Endodermal cell (in vitro differentiated cells): ENCODE data around the gene COA6. TPM values are rescaled to one million over a fixed set of nuclear protein-coding genes. Genes with fewer than 3 reads are reported as not detected.

Source experiments
- DNase-seq: peaks from one replicate; pipeline ENCODE4 v3.0.0-alpha.2; 2017
- H3K27ac ChIP-seq: 2 replicates; pipeline ENCODE4 v1.5.1; 2013; ENCODE audit warnings: mild to moderate bottlenecking, low read depth, low read length, moderate library complexity
- H3K27me3 ChIP-seq: 2 replicates; pipeline ENCODE4 v1.6.1; 2013; ENCODE audit warnings: mild to moderate bottlenecking, low read length, moderate library complexity; ENCODE audit not compliant: insufficient read depth, control insufficient read depth, poor library complexity, severe bottlenecking
- H3K36me3 ChIP-seq: 2 replicates; pipeline ENCODE4 v1.7.0; 2013; ENCODE audit warnings: mild to moderate bottlenecking, low read length, moderate library complexity; ENCODE audit not compliant: control insufficient read depth, insufficient read depth
- H3K4me1 ChIP-seq: one replicate; pipeline ENCODE4 v1.7.0; 2013; ENCODE audit warnings: low read length; ENCODE audit not compliant: control insufficient read depth, insufficient read depth
- H3K4me3 ChIP-seq: 2 replicates; pipeline ENCODE4 v1.5.1; 2013; ENCODE audit warnings: mild to moderate bottlenecking, low read length, moderate library complexity
- H3K9ac ChIP-seq: 2 replicates; pipeline ENCODE4 v1.6.1; 2013; ENCODE audit warnings: mild to moderate bottlenecking, low read length, moderate library complexity; ENCODE audit not compliant: poor library complexity, severe bottlenecking; ENCODE audit errors: extremely low read depth
- H3K9me3 ChIP-seq: 2 replicates; pipeline ENCODE4 v1.6.1; 2013; ENCODE audit warnings: mild to moderate bottlenecking, low read length, moderate library complexity; ENCODE audit not compliant: control insufficient read depth
- H3K27ac Mint-ChIP-seq: 2 replicates; pipeline ENCODE4 v1.8.0; 2020; ENCODE audit warnings: mixed read lengths
- H3K27me3 Mint-ChIP-seq: 2 replicates; pipeline ENCODE4 v1.8.0; 2021; ENCODE audit warnings: mild to moderate bottlenecking, mixed read lengths; ENCODE audit not compliant: insufficient read depth
- H3K36me3 Mint-ChIP-seq: 2 replicates; pipeline ENCODE4 v1.8.0; 2020; ENCODE audit warnings: low read depth, mixed read lengths
- H3K4me1 Mint-ChIP-seq: 2 replicates; pipeline ENCODE4 v1.8.0; 2020; ENCODE audit warnings: mixed read lengths
- H3K4me3 Mint-ChIP-seq: 2 replicates; pipeline ENCODE4 v1.8.0; 2020; ENCODE audit warnings: mild to moderate bottlenecking, moderate library complexity, mixed read lengths
- H3K9me3 Mint-ChIP-seq: 2 replicates; pipeline ENCODE4 v1.8.0; 2020; ENCODE audit warnings: mild to moderate bottlenecking, mixed read lengths
- CTCF ChIP-seq: fragments of 200-600 bp; sonication (generic); conservative IDR thresholded peaks from 2 replicates; pipeline ENCODE4 v1.5.0; 2021; ENCODE audit warnings: antibody characterized with exemption, mild to moderate bottlenecking
- WGBS, 2 experiments: methylation state at CpG; one replicate each; pipeline versions ENCODE4 v1.1.5 to v1.1.7; 2013; ENCODE audit warnings: missing lambda C conversion rate in 2 of 2, mixed read lengths in 1 of 2; ENCODE audit not compliant: insufficient coverage in 1 of 2, insufficient read length in 1 of 2; 5-methylcytosine and 5-hydroxymethylcytosine counted together
- total RNA-seq, 2 donors: library from RNA; stranded (reverse); fragmentation: NEBNext Ultra II Directional in 1 of 2; extraction: Animal tissue kit (Norgen Biotek cat#: 25700) in 1 of 2; gene quantifications; 2 replicates in 1 of 2; 3 replicates in 1 of 2; pipeline ENCODE4 v1.2.1, GENCODE V29; 2021

The COA6 gene
- total RNA-seq, 2 donors from 2014 or later = 33.9 to 37.4 TPM

GRCh38 chr1:234401658-234402057 is 28.4 kb downstream of the COA6 start:
- no peak for DNase-seq
- Mint-ChIP-seq H3K4me3 (no peak overlapping the region), H3K36me3 (peaks cover 23% of the 10 kb centered on the region), H3K27ac (no peak overlapping the region), H3K4me1 (no peaks in the 10 kb centered on the region), H3K9me3 (peaks cover 4% of the 10 kb centered on the region), H3K27me3 (no peaks in the 10 kb centered on the region)
- Histone ChIP-seq H3K4me3 (no peak overlapping the region), H3K9me3 (no peaks in the 10 kb centered on the region), H3K36me3 (peaks cover 15% of the 10 kb centered on the region), H3K27ac (no peak overlapping the region), H3K9ac (no peak overlapping the region), H3K27me3 (no peaks in the 10 kb centered on the region), H3K4me1 (no peaks in the 10 kb centered on the region)
- TF ChIP-seq CTCF = no peak
- 96 to 97% methylated on average over 3 of the region's 3 CpGs for WGBS, 2 experiments

GRCh38 chr1:234402939-234403338 is 29.7 kb downstream of the COA6 start:
- no peak for DNase-seq
- WGBS, 2 experiments = 86 to 94% methylated on average over 3 of the region's 3 CpGs
- Mint-ChIP-seq H3K27me3 (no peaks in the 10 kb centered on the region), H3K4me3 (no peak overlapping the region), H3K27ac (no peak overlapping the region), H3K36me3 (peaks cover 21% of the 10 kb centered on the region), H3K9me3 (no peaks in the 10 kb centered on the region), H3K4me1 (no peaks in the 10 kb centered on the region)
- H3K9me3 ChIP-seq = no peaks in the 10 kb centered on the region
- no peaks in the 10 kb centered on the region for H3K4me1 ChIP-seq
- H3K27me3 ChIP-seq = no peaks in the 10 kb centered on the region
- no peak overlapping the region for H3K27ac ChIP-seq
- H3K9ac ChIP-seq = no peak overlapping the region
- H3K36me3 ChIP-seq = peaks cover 15% of the 10 kb centered on the region
- no peak overlapping the region for H3K4me3 ChIP-seq
- no peak for TF ChIP-seq CTCF

- no peak for TF ChIP-seq CTCF
- Mint-ChIP-seq H3K27ac (no peak overlapping the region), H3K36me3 (peaks cover 21% of the 10 kb centered on the region), H3K4me1 (no peaks in the 10 kb centered on the region), H3K4me3 (no peak overlapping the region), H3K9me3 (no peaks in the 10 kb centered on the region), H3K27me3 (no peaks in the 10 kb centered on the region)
- H3K36me3 ChIP-seq = peaks cover 18% of the 10 kb centered on the region
- no peak overlapping the region for H3K4me3 ChIP-seq
- WGBS, 2 experiments = 92 to 95% methylated on average over 4 to 6 of the region's 6 CpGs
- H3K9ac ChIP-seq = no peak overlapping the region
- no peaks in the 10 kb centered on the region for H3K4me1 ChIP-seq
- H3K27me3 ChIP-seq = no peaks in the 10 kb centered on the region
- no peak for DNase-seq
- no peak overlapping the region for H3K27ac ChIP-seq
- H3K9me3 ChIP-seq = no peaks in the 10 kb centered on the region
Measured at GRCh38 chr1:234405676-234406075, 32.4 kb downstream of the COA6 start.
